ENCODE data around the gene PCDHGB7.
"Not testable (repeated sequence)": the region's sequence is repeated elsewhere in the genome, so short reads cannot be mapped to it uniquely, and the experiment has no call there.

DNA sequence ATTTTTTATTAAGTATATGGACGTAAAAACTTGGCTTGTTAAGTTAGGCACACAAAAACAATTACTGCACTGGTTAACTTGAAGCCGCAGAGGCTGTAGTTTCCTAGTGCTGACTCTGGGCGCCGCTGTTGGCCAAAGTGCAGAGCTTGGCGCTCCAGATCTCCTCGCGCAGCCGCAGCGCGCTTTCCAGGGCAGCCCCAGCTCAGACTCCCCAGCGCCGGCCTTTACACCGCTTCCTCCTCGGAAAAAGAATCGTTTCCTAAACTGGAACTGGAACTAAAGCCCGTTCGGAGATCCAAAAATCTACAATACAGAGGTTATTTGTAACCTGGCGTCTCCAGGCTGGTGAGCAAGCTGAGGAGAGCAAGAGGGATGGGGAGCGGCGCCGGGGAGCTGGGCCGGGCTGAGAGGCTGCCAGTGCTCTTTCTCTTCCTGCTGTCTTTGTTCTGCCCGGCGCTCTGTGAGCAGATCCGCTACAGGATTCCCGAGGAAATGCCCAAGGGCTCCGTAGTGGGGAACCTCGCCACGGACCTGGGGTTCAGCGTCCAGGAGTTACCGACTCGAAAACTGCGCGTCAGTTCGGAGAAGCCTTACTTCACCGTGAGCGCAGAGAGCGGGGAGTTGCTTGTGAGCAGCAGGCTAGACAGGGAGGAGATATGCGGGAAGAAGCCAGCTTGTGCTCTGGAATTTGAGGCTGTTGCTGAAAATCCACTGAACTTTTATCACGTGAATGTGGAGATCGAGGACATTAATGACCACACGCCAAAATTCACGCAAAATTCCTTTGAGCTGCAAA lies 19.5 kb upstream of the PCDHGB7 start, which contains the start of gene PCDHGB5:
- TF ChIP-seq, protein P1, sequence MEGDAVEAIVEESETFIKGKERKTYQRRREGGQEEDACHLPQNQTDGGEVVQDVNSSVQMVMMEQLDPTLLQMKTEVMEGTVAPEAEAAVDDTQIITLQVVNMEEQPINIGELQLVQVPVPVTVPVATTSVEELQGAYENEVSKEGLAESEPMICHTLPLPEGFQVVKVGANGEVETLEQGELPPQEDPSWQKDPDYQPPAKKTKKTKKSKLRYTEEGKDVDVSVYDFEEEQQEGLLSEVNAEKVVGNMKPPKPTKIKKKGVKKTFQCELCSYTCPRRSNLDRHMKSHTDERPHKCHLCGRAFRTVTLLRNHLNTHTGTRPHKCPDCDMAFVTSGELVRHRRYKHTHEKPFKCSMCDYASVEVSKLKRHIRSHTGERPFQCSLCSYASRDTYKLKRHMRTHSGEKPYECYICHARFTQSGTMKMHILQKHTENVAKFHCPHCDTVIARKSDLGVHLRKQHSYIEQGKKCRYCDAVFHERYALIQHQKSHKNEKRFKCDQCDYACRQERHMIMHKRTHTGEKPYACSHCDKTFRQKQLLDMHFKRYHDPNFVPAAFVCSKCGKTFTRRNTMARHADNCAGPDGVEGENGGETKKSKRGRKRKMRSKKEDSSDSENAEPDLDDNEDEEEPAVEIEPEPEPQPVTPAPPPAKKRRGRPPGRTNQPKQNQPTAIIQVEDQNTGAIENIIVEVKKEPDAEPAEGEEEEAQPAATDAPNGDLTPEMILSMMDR (IDR thresholded peaks at IDR 0.05 in 2 of 3, conservative IDR thresholded peaks at IDR 0.05 in 1 of 3; ENCODE audit: borderline replicate concordance in 1 of 3, insufficient read depth in 1 of 3, low read depth in 2 of 3, low read length in 2 of 3) = not testable (repeated sequence)
- TF ChIP-seq, protein P2, sequence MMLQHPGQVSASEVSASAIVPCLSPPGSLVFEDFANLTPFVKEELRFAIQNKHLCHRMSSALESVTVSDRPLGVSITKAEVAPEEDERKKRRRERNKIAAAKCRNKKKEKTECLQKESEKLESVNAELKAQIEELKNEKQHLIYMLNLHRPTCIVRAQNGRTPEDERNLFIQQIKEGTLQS (IDR thresholded peaks at IDR 0.05) = not testable (repeated sequence)
- TF ChIP-seq, protein P3, sequence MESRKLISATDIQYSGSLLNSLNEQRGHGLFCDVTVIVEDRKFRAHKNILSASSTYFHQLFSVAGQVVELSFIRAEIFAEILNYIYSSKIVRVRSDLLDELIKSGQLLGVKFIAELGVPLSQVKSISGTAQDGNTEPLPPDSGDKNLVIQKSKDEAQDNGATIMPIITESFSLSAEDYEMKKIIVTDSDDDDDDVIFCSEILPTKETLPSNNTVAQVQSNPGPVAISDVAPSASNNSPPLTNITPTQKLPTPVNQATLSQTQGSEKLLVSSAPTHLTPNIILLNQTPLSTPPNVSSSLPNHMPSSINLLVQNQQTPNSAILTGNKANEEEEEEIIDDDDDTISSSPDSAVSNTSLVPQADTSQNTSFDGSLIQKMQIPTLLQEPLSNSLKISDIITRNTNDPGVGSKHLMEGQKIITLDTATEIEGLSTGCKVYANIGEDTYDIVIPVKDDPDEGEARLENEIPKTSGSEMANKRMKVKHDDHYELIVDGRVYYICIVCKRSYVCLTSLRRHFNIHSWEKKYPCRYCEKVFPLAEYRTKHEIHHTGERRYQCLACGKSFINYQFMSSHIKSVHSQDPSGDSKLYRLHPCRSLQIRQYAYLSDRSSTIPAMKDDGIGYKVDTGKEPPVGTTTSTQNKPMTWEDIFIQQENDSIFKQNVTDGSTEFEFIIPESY (IDR thresholded peaks at IDR 0.05; ENCODE audit: extremely low read depth, insufficient replicate concordance, low read length) = not testable (repeated sequence)
